HEK293T (cell line): ENCODE results near the gene IKZF5.

Source experiments
- CTCF ChIA-PET: fragments of 350-600 bp; formaldehyde crosslinking; extraction: SDS; loops from one replicate; lab custom pipeline; 2021; ENCODE audit warnings: antibody characterized with exemption, inconsistent platforms; lab: Yijun Ruan, JAX
- POLR2A ChIA-PET: fragments of 350-600 bp; formaldehyde crosslinking; extraction: SDS; loops from one replicate; lab custom pipeline; 2020; ENCODE audit warnings: antibody characterized with exemption, inconsistent platforms; lab: Yijun Ruan, JAX
- DNase-seq: peaks from one replicate; pipeline ENCODE4 v3.0.0; 2012; ENCODE audit warnings: mixed read lengths; ENCODE audit errors: extremely low spot score
- ARNT ChIP-seq: fragments of 450-650 bp; IDR thresholded peaks from 2 replicates; pipeline ENCODE4 v1.6.1; 2017; ENCODE audit warnings: mild to moderate bottlenecking
- BHLHE40 ChIP-seq: fragments of 450-650 bp; IDR thresholded peaks from 2 replicates; pipeline ENCODE4 v1.6.1; 2016; ENCODE audit warnings: mild to moderate bottlenecking, moderate library complexity, borderline replicate concordance
- CTBP1 ChIP-seq: fragments of 450-650 bp; IDR thresholded peaks from 2 replicates; pipeline ENCODE4 v1.6.1; 2016; ENCODE audit warnings: borderline replicate concordance
- ELF4 ChIP-seq: fragments of 450-650 bp; IDR thresholded peaks from 2 replicates; pipeline ENCODE4 v1.6.1; 2017; ENCODE audit warnings: antibody characterized with exemption
- FOXA1 ChIP-seq: fragments of 450-650 bp; IDR thresholded peaks from 2 replicates; pipeline ENCODE4 v1.6.1; 2016; ENCODE audit warnings: mild to moderate bottlenecking
- FOXK2 ChIP-seq: fragments of 450-650 bp; IDR thresholded peaks from 2 replicates; pipeline ENCODE4 v1.6.1; 2016; ENCODE audit warnings: mild to moderate bottlenecking
- FOXM1 ChIP-seq: fragments of 450-650 bp; IDR thresholded peaks from 2 replicates; pipeline ENCODE4 v1.6.1; 2017; ENCODE audit warnings: mild to moderate bottlenecking, borderline replicate concordance
- HDGF ChIP-seq: fragments of 450-650 bp; IDR thresholded peaks from 2 replicates; pipeline ENCODE4 v1.6.1; 2017; ENCODE audit warnings: antibody characterized with exemption, borderline replicate concordance
- L3MBTL2 ChIP-seq: fragments of 450-650 bp; conservative IDR thresholded peaks from 2 replicates; pipeline ENCODE4 v1.6.1; 2016; ENCODE audit warnings: mild to moderate bottlenecking
- LEF1 ChIP-seq: fragments of 450-650 bp; IDR thresholded peaks from 2 replicates; pipeline ENCODE4 v1.6.1; 2017; ENCODE audit warnings: mild to moderate bottlenecking, borderline replicate concordance
- NFRKB ChIP-seq: fragments of 450-650 bp; IDR thresholded peaks from 2 replicates; pipeline ENCODE4 v1.6.1; 2016; ENCODE audit warnings: mild to moderate bottlenecking, moderate library complexity
- PKNOX1 ChIP-seq: fragments of 450-650 bp; IDR thresholded peaks from 2 replicates; pipeline ENCODE4 v1.6.1; 2016
- SP1 ChIP-seq: fragments of 450-650 bp; IDR thresholded peaks from 2 replicates; pipeline ENCODE4 v1.6.1; 2017
- SUZ12 ChIP-seq: fragments of 450-650 bp; IDR thresholded peaks from 2 replicates; pipeline ENCODE4 v1.6.1; 2016; ENCODE audit warnings: mild to moderate bottlenecking
- TARDBP ChIP-seq: fragments of 450-650 bp; IDR thresholded peaks from 2 replicates; pipeline ENCODE4 v1.6.1; 2016
- ZNF384 ChIP-seq: fragments of 450-650 bp; IDR thresholded peaks from 2 replicates; pipeline ENCODE4 v1.6.1; 2016

Gene IKZF5

GRCh38 chr10:123011987-123012386 lies 3.4 kb upstream of the IKZF5 start:
- TF ChIP-seq NFRKB, result no peak
- no peak for TF ChIP-seq PKNOX1
- no peak for TF ChIP-seq LEF1
- TF ChIP-seq BHLHE40, result no peak
- no peak for TF ChIP-seq HDGF
- no peak for TF ChIP-seq ELF4
- TF ChIP-seq FOXA1, result no peak
- no peak for TF ChIP-seq FOXK2
- TF ChIP-seq CTBP1, result no peak
- no peak for TF ChIP-seq TARDBP
- no peak for TF ChIP-seq ARNT
- TF ChIP-seq SUZ12, result no peak
- no peak for TF ChIP-seq SP1
- ChIA-PET CTCF (no interaction called here), POLR2A (no interaction called here)
- no peak for DNase-seq

- POLR2A ChIA-PET, result interaction anchor here (2.4 to 3.3 kb wide), 2 partner anchors 11 to 28 kb away, joined by 14 to 22 read pairs; partner anchors contain the start of gene PSTK
- DNase-seq, result peak; percentile 46
- TF ChIP-seq L3MBTL2, result no peak
- no peak for TF ChIP-seq FOXA1
- no peak for TF ChIP-seq HDGF
- no peak for TF ChIP-seq SUZ12
- TF ChIP-seq ZNF384, result no peak
- no peak for TF ChIP-seq LEF1
- TF ChIP-seq SP1, result no peak
- no peak for TF ChIP-seq FOXM1
- no peak for TF ChIP-seq TARDBP
- TF ChIP-seq CTBP1, result no peak
- TF ChIP-seq FOXK2, result no peak
- no peak for TF ChIP-seq ARNT
- CTCF ChIA-PET, result no interaction called here
Observed at GRCh38 chr10:123009105-123009820, 668 bp upstream of the IKZF5 start.

GRCh38 chr10:123007558-123008354 lies 839 bp downstream of the IKZF5 start:
- TF ChIP-seq LEF1 (no peak), HDGF (no peak), L3MBTL2 (peak; percentile 67), SP1 (no peak), PKNOX1 (peak; percentile 70), ELF4 (no peak), TARDBP (no peak), FOXK2 (no peak), BHLHE40 (no peak), SUZ12 (no peak), CTBP1 (no peak), FOXM1 (no peak)
- CTCF ChIA-PET, result interaction anchor here (0.5 to 1.1 kb wide), 3 partner anchors 8 to 27 kb away, joined by 3 to 4 read pairs (median 4); no protein-coding TSS in a partner anchor
- DNase-seq, result peak; percentile 50
- POLR2A ChIA-PET, result interaction anchor here (0.8 to 3.3 kb wide), 7 partner anchors 9 to 146 kb away, joined by 3 to 22 read pairs (median 5); partner anchors contain the start of genes BUB3 and PSTK

- DNase-seq, result no peak
- ChIA-PET POLR2A (no interaction called here), CTCF (no interaction called here)
- no peak for TF ChIP-seq BHLHE40
- TF ChIP-seq ELF4, result no peak
- no peak for TF ChIP-seq L3MBTL2
- TF ChIP-seq TARDBP, result no peak
- TF ChIP-seq FOXA1, result no peak
- TF ChIP-seq ARNT, result no peak
- TF ChIP-seq NFRKB, result no peak
- no peak for TF ChIP-seq FOXM1
- TF ChIP-seq SUZ12, result no peak
- no peak for TF ChIP-seq HDGF
Observed at GRCh38 chr10:123004298-123004697, 4.3 kb downstream of the IKZF5 start.

- CTCF ChIA-PET, result no interaction called here
- DNase-seq, result no peak
- POLR2A ChIA-PET, result no interaction called here
- TF ChIP-seq SP1 (no peak), ARNT (no peak), NFRKB (no peak), ELF4 (no peak), PKNOX1 (no peak), CTBP1 (no peak), FOXA1 (no peak), SUZ12 (no peak), FOXM1 (no peak)
Observed at GRCh38 chr10:123001370-123001769, 7.2 kb downstream of the IKZF5 start.
